Measurements from ENCODE around the gene OPN1MW.
"Not testable (repeated sequence)": the region's sequence is repeated elsewhere in the genome, so short reads cannot be mapped to it uniquely, and the experiment has no call there.

DNA sequence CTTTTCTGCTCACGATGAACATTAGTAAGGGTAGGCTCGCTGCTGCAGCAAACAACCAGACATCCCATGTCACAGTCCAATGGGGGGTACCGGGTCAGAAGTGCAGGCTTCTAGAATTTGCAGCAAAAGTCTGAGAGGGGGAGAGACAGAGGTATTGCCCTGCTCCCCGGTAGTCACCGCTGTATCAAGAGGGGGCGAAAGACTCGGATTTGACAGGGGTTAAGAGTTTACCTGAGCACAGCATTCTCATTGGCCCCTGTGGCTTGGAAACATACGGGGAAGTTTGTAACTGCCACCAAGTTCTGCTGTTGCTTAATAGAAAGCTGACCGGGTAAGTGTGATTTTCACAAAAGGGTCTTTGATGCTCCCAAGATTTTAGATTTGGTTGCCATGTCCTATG is 28.7 kb downstream of the OPN1MW start:
- not testable (repeated sequence) for TF ChIP-seq POLR2A (IDR thresholded peaks at IDR 0.05)
- TF ChIP-seq, protein P1, sequence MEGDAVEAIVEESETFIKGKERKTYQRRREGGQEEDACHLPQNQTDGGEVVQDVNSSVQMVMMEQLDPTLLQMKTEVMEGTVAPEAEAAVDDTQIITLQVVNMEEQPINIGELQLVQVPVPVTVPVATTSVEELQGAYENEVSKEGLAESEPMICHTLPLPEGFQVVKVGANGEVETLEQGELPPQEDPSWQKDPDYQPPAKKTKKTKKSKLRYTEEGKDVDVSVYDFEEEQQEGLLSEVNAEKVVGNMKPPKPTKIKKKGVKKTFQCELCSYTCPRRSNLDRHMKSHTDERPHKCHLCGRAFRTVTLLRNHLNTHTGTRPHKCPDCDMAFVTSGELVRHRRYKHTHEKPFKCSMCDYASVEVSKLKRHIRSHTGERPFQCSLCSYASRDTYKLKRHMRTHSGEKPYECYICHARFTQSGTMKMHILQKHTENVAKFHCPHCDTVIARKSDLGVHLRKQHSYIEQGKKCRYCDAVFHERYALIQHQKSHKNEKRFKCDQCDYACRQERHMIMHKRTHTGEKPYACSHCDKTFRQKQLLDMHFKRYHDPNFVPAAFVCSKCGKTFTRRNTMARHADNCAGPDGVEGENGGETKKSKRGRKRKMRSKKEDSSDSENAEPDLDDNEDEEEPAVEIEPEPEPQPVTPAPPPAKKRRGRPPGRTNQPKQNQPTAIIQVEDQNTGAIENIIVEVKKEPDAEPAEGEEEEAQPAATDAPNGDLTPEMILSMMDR (IDR thresholded peaks at IDR 0.05), result not testable (repeated sequence)

All from lower leg skin (tissue), 3 donors.